ENCODE data around the gene BHMT.
A peak's percentile ranks its signal among the peaks of the same experiment; 100 is the strongest.

BHMT gene

DNA sequence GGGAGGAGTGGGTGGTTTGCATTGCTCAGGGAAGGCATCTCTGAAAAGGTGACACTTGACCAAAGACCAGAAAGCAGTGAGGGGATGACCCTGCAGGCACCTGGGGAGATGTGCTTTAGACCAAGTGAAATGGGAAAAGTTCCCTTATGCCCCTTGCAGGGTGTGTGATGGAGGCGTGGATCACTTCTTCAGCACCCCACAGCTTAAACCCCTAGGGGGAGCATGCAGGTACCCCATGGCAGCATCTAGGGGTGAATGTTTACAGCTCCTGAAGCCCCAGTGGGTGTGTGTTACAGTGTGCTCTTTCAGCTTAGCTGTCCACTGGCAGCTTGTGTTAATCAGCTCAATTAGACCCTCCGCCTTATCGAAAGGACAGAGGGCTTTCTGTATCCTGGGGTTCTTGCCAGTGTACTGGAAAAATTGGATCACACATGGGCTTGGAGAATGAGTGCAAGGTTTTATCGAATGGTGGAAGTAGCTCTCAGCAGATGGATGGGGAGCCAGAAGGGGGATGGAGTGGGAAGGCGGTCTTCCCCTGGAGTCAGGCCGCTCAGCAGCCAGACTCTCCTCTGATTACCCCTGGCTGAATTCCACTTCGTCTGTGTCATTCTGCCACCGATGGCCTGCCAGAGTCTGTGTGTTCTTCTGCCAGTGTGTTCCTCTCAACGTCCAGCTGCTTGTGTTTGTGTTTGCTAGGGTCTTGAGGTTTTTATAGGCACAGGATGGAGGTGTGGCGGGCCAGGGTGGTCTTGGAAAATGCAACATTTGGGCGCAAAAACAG, 35.8 kb upstream of the BHMT start:
- Mint-ChIP-seq H3K27me3 (ENCODE audit: low read depth) (no peaks in the 10 kb centered on the region), H3K9me3 (peaks cover 15% of the 10 kb centered on the region), H3K4me3 (no peak overlapping the region), H3K4me1 (no peaks in the 10 kb centered on the region), H3K27ac (peak overlapping the region in 1 of 3 experiments; percentile 49), H3K36me3 (ENCODE audit: low read depth) (peaks cover 3% of the 10 kb centered on the region)
- no peak for TF ChIP-seq CTCF (IDR thresholded peaks at IDR 0.05; ENCODE audit: unreplicated experiment in 3 of 3)

GRCh38 chr5:79076819-79077218, 34.8 kb upstream of the BHMT start:
- peaks cover 3% of the 10 kb centered on the region for H3K36me3 Mint-ChIP-seq (ENCODE audit: low read depth)
- peak overlapping the region in 1 of 3 experiments; percentile 18 for H3K27ac Mint-ChIP-seq
- H3K4me3 Mint-ChIP-seq: no peak overlapping the region
- no peak for TF ChIP-seq CTCF (IDR thresholded peaks at IDR 0.05; ENCODE audit: unreplicated experiment in 3 of 3)
- peaks cover 15% of the 10 kb centered on the region for H3K9me3 Mint-ChIP-seq
- no peaks in the 10 kb centered on the region for H3K4me1 Mint-ChIP-seq
- no peaks in the 10 kb centered on the region for H3K27me3 Mint-ChIP-seq (ENCODE audit: low read depth)

DNA sequence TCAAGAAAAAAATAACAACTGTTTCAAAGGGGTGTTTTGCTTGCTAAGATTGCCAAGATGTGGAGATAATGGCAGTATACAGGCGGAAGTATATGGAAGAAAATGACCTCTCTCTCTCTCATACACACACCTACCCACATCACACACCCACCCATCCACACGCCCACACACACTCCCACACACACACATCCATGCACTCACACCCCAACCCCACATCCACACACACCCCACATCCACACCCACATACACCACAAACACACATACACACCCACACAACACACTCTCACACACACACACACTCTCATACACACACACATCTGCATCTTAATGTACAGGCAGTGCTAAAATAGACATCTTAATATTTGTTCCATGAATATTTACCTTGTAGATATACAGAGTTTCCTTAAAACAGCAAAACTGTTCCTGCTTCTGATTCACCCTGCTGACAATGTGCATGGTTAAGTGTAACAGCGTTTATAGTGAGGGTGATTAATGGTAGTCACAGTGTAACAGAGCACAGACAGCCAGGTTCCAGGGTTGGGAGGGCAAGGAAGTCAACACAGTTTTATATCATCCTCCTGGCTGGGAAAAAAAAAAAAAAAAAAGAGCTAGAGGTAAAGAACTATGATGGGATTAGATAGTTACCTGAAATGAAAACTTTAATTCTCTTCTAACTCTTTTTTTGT, 33.8 kb upstream of the BHMT start:
- Mint-ChIP-seq H3K27me3 (ENCODE audit: low read depth) (no peaks in the 10 kb centered on the region), H3K27ac (peak overlapping the region in 1 of 3 experiments; percentile 0), H3K9me3 (peaks cover 12% of the 10 kb centered on the region), H3K4me1 (no peaks in the 10 kb centered on the region), H3K36me3 (ENCODE audit: low read depth) (no peaks in the 10 kb centered on the region), H3K4me3 (no peak overlapping the region)
- no peak for TF ChIP-seq CTCF (IDR thresholded peaks at IDR 0.05; ENCODE audit: unreplicated experiment in 3 of 3)

DNA sequence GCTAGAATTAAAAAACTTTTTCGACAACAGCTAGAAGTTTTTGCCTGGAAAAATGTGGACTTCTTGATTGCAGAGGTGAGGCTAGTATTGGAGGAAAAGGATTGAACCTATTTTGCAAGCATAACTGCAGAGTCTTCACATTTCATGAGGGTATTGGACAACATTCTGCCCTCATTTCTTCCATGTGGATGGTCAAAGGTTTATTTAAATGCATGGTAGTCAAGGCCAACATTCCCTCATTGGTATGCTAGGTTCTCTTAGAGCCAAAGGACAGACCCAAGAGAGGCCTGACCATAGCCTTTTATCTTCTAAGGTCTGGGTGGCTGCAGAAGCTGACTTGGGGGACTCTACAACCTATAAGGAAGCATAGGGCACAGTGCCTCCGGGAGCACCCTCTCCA, 30.8 kb upstream of the BHMT start:
- no peak for TF ChIP-seq CTCF (IDR thresholded peaks at IDR 0.05; ENCODE audit: unreplicated experiment in 3 of 3)
- no peak overlapping the region for H3K27ac Mint-ChIP-seq
- H3K4me1 Mint-ChIP-seq: no peaks in the 10 kb centered on the region
- peaks cover 3% of the 10 kb centered on the region for H3K9me3 Mint-ChIP-seq
- no peaks in the 10 kb centered on the region for H3K27me3 Mint-ChIP-seq (ENCODE audit: low read depth)
- no peak overlapping the region for H3K4me3 Mint-ChIP-seq
- no peaks in the 10 kb centered on the region for H3K36me3 Mint-ChIP-seq (ENCODE audit: low read depth)

DNA sequence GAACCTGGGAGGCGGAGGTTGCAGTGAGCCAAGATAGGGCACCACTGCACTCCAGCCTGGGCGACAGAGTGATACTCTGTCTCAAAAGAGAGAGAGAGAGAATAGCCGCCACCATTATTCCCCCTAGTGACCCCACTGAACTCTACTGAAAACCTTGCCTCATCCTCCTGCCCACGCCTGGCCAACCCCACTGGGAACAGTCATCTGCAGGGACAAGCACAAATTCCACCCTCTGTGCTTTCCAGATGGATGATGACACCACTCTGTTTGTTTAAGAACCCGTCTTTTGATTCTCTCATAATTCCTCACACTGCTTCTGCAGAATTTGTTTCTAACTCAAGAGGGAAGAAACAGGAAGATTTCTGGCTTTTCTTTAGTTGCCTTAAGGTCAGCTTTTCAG, 29.8 kb upstream of the BHMT start:
- TF ChIP-seq CTCF (IDR thresholded peaks at IDR 0.05; ENCODE audit: unreplicated experiment in 3 of 3): no peak
- Mint-ChIP-seq H3K4me1 (no peaks in the 10 kb centered on the region), H3K36me3 (ENCODE audit: low read depth) (no peaks in the 10 kb centered on the region), H3K27me3 (ENCODE audit: low read depth) (no peaks in the 10 kb centered on the region), H3K4me3 (no peak overlapping the region), H3K27ac (no peak overlapping the region), H3K9me3 (no peaks in the 10 kb centered on the region)
